CD14-positive monocyte (primary cell): ENCODE results near the gene PIP5K1A. TPM values are rescaled to one million over a fixed set of nuclear protein-coding genes. Genes with fewer than 3 reads are reported as not detected.

ENCODE experiments used
- DNase-seq, 3 donors: peaks; one replicate each; pipeline ENCODE4 v3.0.0-alpha.2; 2011 to 2022
- H2AFZ ChIP-seq: 2 replicates; pipeline ENCODE4 v1.6.0; 2012; ENCODE audit warnings: mild to moderate bottlenecking, low read depth, low read length, inconsistent platforms; ENCODE audit not compliant: insufficient read depth, poor library complexity, severe bottlenecking
- H3K27ac ChIP-seq, 2 donors: 1 replicate in 1 of 2; 2 replicates in 1 of 2; pipeline ENCODE4 v1.5.1; 2012 to 2013; ENCODE audit warnings: low read length in 2 of 2, control low read depth in 1 of 2, inconsistent platforms in 1 of 2, low read depth in 1 of 2, mild to moderate bottlenecking in 1 of 2
- H3K27me3 ChIP-seq, 2 donors: one replicate each; pipeline versions ENCODE4 v1.6.0 to v1.6.1; 2011 to 2013; ENCODE audit warnings: low read length in 2 of 2; ENCODE audit not compliant: control insufficient read depth in 2 of 2, insufficient read depth in 2 of 2
- H3K36me3 ChIP-seq, 2 donors: replicated peaks in 1 of 2; 1 replicate in 1 of 2; 2 replicates in 1 of 2; pipeline versions ENCODE4 v1.5.1 to v1.6.1; 2012 to 2013; ENCODE audit warnings: low read length in 2 of 2, control low read depth in 1 of 2, inconsistent platforms in 1 of 2, mild to moderate bottlenecking in 1 of 2; ENCODE audit not compliant: insufficient read depth in 2 of 2, control insufficient read depth in 1 of 2
- H3K4me1 ChIP-seq, 2 donors: 1 replicate in 1 of 2; 2 replicates in 1 of 2; pipeline versions ENCODE4 v1.5.1 to v1.6.1; 2012 to 2013; ENCODE audit warnings: low read length in 2 of 2, control low read depth in 1 of 2, inconsistent platforms in 1 of 2, mild to moderate bottlenecking in 1 of 2, moderate library complexity in 1 of 2; ENCODE audit not compliant: insufficient read depth in 2 of 2, control insufficient read depth in 1 of 2
- H3K4me2 ChIP-seq: replicated peaks from 2 replicates; pipeline ENCODE3; 2012; ENCODE audit warnings: low read length, moderate library complexity, mild to moderate bottlenecking; ENCODE audit not compliant: poor library complexity, severe bottlenecking; ENCODE audit errors: extremely low read depth
- H3K4me3 ChIP-seq, 3 experiments: fragments of 200-600 bp in 1 of 3; sonication (generic) in 1 of 3; replicated peaks in 1 of 3; 1 replicate in 2 of 3; 2 replicates in 1 of 3; pipeline ENCODE4 v1.5.1; 2011 to 2013; ENCODE audit warnings: low read length in 3 of 3, mild to moderate bottlenecking in 3 of 3, control low read depth in 2 of 3, low read depth in 2 of 3, inconsistent platforms in 1 of 3, moderate library complexity in 1 of 3
- H3K79me2 ChIP-seq: 2 replicates; pipeline ENCODE4 v1.6.0; 2012; ENCODE audit warnings: mild to moderate bottlenecking, control low read depth, inconsistent platforms, low read length, moderate library complexity; ENCODE audit not compliant: insufficient read depth
- H3K9ac ChIP-seq: 2 replicates; pipeline ENCODE4 v1.6.0; 2017; ENCODE audit warnings: low read length, mild to moderate bottlenecking; ENCODE audit not compliant: insufficient read depth, poor library complexity, severe bottlenecking
- H3K9me3 ChIP-seq, 2 donors: replicated peaks in 1 of 2; 1 replicate in 1 of 2; 2 replicates in 1 of 2; pipeline versions ENCODE4 v1.5.1 to v1.6.1; 2012 to 2013; ENCODE audit warnings: low read length in 2 of 2, control low read depth in 1 of 2; ENCODE audit not compliant: control insufficient read depth in 1 of 2, insufficient read depth in 1 of 2
- H4K20me1 ChIP-seq: 2 replicates; pipeline ENCODE4 v1.6.0; 2012; ENCODE audit warnings: mild to moderate bottlenecking, low read length, control low read depth, moderate library complexity; ENCODE audit not compliant: insufficient read depth
- H3K27ac Mint-ChIP-seq, 7 donors: one replicate each; pipeline ENCODE4 v1.8.0; 2020; ENCODE audit warnings: mild to moderate bottlenecking in 7 of 7, mixed read lengths in 7 of 7, moderate library complexity in 6 of 7, inconsistent platforms in 2 of 7
- H3K27me3 Mint-ChIP-seq, 3 donors: one replicate each; pipeline ENCODE4 v1.8.0; 2021 to 2022; ENCODE audit warnings: low read depth in 3 of 3, mild to moderate bottlenecking in 3 of 3, mixed read lengths in 3 of 3, moderate library complexity in 3 of 3, inconsistent platforms in 1 of 3
- H3K36me3 Mint-ChIP-seq, 2 donors: one replicate each; pipeline ENCODE4 v1.8.0; 2020; ENCODE audit warnings: mixed read lengths in 2 of 2, inconsistent platforms in 1 of 2, mild to moderate bottlenecking in 1 of 2
- H3K4me1 Mint-ChIP-seq: one replicate; pipeline ENCODE4 v1.8.0; 2020; ENCODE audit warnings: mild to moderate bottlenecking, mixed read lengths
- H3K4me3 Mint-ChIP-seq, 2 donors: one replicate each; pipeline ENCODE4 v1.8.0; 2020; ENCODE audit warnings: mild to moderate bottlenecking in 2 of 2, mixed read lengths in 2 of 2, moderate library complexity in 1 of 2
- H3K9me3 Mint-ChIP-seq, 7 donors: one replicate each; pipeline ENCODE4 v1.8.0; 2020 to 2022; ENCODE audit warnings: mixed read lengths in 7 of 7, mild to moderate bottlenecking in 6 of 7, moderate library complexity in 6 of 7, inconsistent platforms in 2 of 7
- WGBS: methylation state at CpG from one replicate; pipeline ENCODE4 v1.1.5; 2013; ENCODE audit warnings: missing lambda C conversion rate; ENCODE audit not compliant: insufficient coverage; 5-methylcytosine and 5-hydroxymethylcytosine counted together
- intact Hi-C, 2 donors: fragments of 100-400 bp; cut with micrococcal nuclease; formaldehyde crosslinking; loops; one replicate each; pipeline versions ENCODE4 v1.15.0 to v1.15.1; 2023
- polyA plus RNA-seq, 3 donors: library from polyadenylated mRNA; depleted of rRNA in 1 of 3; unstranded in 2 of 3; stranded (reverse) in 1 of 3; fragments of 300-500 nt in 2 of 3; fragments of >200 nt in 1 of 3; fragmentation: Illumina TruSeq in 2 of 3; gene quantifications; 1 replicate in 2 of 3; 2 replicates in 1 of 3; pipeline ENCODE4 v1.2.3, GENCODE V29; 2012 to 2021
- TF ChIP-seq, protein P1 (sequence below): fragments of 200-600 bp; IDR thresholded peaks from one replicate; pipeline ENCODE4 v1.8.0; 2022; ENCODE audit warnings: antibody characterized with exemption, mild to moderate bottlenecking

Gene PIP5K1A
- polyA plus RNA-seq, 3 donors: 10.8 to 47.7 (median 11.7) TPM

GRCh38 chr1:151287767-151288500, 89.6 kb downstream of the PIP5K1A start:
- Histone ChIP-seq H3K9me3 (no peaks in the 10 kb centered on the region), H4K20me1 (peaks cover 93% of the 10 kb centered on the region), H3K27me3 (no peaks in the 10 kb centered on the region), H3K4me2 (no peak overlapping the region), H3K4me3 (no peak overlapping the region), H3K36me3 (peaks cover 75 to 81% of the 10 kb centered on the region in 2 donors), H3K4me1 (peaks cover 22 to 30% of the 10 kb centered on the region in 2 donors), H2AFZ (no peak overlapping the region), H3K9ac (no peak overlapping the region), H3K79me2 (peaks cover 68% of the 10 kb centered on the region), H3K27ac (no peak overlapping the region)
- Mint-ChIP-seq H3K9me3 (peaks cover 0 to 2% (median 0%) of the 10 kb centered on the region in 7 donors), H3K4me3 (no peak overlapping the region), H3K36me3 (peaks cover 64 to 84% of the 10 kb centered on the region in 2 donors), H3K4me1 (peaks cover 29% of the 10 kb centered on the region), H3K27me3 (peaks cover 0 to 1% (median 0%) of the 10 kb centered on the region in 3 donors), H3K27ac (no peak overlapping the region)
- DNase-seq: no peak
- WGBS: 98% methylated on average over 21 of the region's 22 CpGs
- intact Hi-C loops: loop anchor here in 1 of 2 donors (10.0 kb wide), 1 partner anchor 177 kb away; no protein-coding TSS in a partner anchor
- TF ChIP-seq, protein P1, sequence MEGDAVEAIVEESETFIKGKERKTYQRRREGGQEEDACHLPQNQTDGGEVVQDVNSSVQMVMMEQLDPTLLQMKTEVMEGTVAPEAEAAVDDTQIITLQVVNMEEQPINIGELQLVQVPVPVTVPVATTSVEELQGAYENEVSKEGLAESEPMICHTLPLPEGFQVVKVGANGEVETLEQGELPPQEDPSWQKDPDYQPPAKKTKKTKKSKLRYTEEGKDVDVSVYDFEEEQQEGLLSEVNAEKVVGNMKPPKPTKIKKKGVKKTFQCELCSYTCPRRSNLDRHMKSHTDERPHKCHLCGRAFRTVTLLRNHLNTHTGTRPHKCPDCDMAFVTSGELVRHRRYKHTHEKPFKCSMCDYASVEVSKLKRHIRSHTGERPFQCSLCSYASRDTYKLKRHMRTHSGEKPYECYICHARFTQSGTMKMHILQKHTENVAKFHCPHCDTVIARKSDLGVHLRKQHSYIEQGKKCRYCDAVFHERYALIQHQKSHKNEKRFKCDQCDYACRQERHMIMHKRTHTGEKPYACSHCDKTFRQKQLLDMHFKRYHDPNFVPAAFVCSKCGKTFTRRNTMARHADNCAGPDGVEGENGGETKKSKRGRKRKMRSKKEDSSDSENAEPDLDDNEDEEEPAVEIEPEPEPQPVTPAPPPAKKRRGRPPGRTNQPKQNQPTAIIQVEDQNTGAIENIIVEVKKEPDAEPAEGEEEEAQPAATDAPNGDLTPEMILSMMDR: no peak

DNA sequence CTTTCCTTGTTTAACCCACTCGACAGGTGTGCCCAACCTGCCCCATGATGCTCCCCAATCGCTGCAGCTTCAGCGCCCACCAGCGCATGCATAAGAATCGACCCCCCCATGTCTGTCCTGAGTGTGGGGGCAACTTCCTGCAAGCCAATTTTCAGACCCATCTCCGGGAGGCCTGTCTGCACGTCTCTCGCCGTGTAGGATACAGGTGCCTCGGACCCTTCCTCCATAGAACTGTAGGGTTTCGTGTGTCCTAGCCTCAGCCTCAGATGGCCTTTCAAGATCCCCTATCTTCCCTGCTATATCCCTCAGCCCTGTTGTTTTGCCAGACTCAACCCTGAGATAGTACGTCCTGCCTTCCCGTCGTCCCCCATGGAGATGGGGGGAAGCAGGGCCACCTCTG, 90.2 kb downstream of the PIP5K1A start:
- no peaks in the 10 kb centered on the region for H3K9me3 ChIP-seq
- TF ChIP-seq, protein P1: no peak
- H3K9ac ChIP-seq: no peak overlapping the region
- H3K36me3 ChIP-seq: peaks cover 81 to 87% of the 10 kb centered on the region in 2 donors
- H2AFZ ChIP-seq: no peak overlapping the region
- Mint-ChIP-seq H3K4me1 (peaks cover 24% of the 10 kb centered on the region), H3K4me3 (no peak overlapping the region), H3K9me3 (peaks cover 0 to 2% (median 0%) of the 10 kb centered on the region in 7 donors), H3K27ac (peak overlapping the region in 1 of 7 donors; percentile 76), H3K36me3 (peaks cover 69 to 90% of the 10 kb centered on the region in 2 donors), H3K27me3 (peaks cover 0 to 1% (median 0%) of the 10 kb centered on the region in 3 donors)
- H3K27ac ChIP-seq: no peak overlapping the region
- intact Hi-C loops: loop anchor here in 1 of 2 donors (10.0 kb wide), 1 partner anchor 176 kb away; no protein-coding TSS in a partner anchor
- peaks cover 16 to 25% of the 10 kb centered on the region in 2 donors for H3K4me1 ChIP-seq
- H3K27me3 ChIP-seq: no peaks in the 10 kb centered on the region
- DNase-seq: no peak
- WGBS: 95% methylated on average over 14 of the region's 14 CpGs
- H3K4me3 ChIP-seq: no peak overlapping the region
- H3K4me2 ChIP-seq: no peak overlapping the region
- H3K79me2 ChIP-seq: peaks cover 62% of the 10 kb centered on the region
- peaks cover 97% of the 10 kb centered on the region for H4K20me1 ChIP-seq
